KOPT-K1 (cell line): ENCODE results near the gene SAP30.
A peak's percentile ranks its signal among the peaks of the same experiment; 100 is the strongest.

Experiments used
- H3K27ac ChIP-seq: fragments of 200-600 bp; sonication (generic); 2 replicates; pipeline ENCODE4 v1.5.1; 2016; ENCODE audit warnings: antibody characterized with exemption, mild to moderate bottlenecking, low read depth, low read length; ENCODE audit not compliant: poor library complexity, severe bottlenecking
- H3K36me3 ChIP-seq: fragments of 200-600 bp; sonication (generic); 2 replicates; pipeline ENCODE4 v1.5.1; 2017; ENCODE audit warnings: antibody characterized with exemption, mild to moderate bottlenecking, low read length, moderate library complexity; ENCODE audit not compliant: insufficient read depth
- H3K9me3 ChIP-seq: fragments of 200-600 bp; sonication (generic); 2 replicates; pipeline ENCODE4 v1.5.1; 2017; ENCODE audit warnings: antibody characterized with exemption, low read length, mild to moderate bottlenecking; ENCODE audit not compliant: insufficient read depth, poor library complexity, severe bottlenecking

SAP30 gene

GRCh38 chr4:173370477-173371291 is at the start of gene SAP30:
Gene SAP30 (plus strand): TSS chr4:173370954. CDS start chr4:173371183, 229 bp downstream.
- Histone ChIP-seq H3K9me3 (no peaks in the 10 kb centered on the region), H3K36me3 (peaks cover 17% of the 10 kb centered on the region), H3K27ac (peak within 1 kb of the TSS; percentile 88)

DNA sequence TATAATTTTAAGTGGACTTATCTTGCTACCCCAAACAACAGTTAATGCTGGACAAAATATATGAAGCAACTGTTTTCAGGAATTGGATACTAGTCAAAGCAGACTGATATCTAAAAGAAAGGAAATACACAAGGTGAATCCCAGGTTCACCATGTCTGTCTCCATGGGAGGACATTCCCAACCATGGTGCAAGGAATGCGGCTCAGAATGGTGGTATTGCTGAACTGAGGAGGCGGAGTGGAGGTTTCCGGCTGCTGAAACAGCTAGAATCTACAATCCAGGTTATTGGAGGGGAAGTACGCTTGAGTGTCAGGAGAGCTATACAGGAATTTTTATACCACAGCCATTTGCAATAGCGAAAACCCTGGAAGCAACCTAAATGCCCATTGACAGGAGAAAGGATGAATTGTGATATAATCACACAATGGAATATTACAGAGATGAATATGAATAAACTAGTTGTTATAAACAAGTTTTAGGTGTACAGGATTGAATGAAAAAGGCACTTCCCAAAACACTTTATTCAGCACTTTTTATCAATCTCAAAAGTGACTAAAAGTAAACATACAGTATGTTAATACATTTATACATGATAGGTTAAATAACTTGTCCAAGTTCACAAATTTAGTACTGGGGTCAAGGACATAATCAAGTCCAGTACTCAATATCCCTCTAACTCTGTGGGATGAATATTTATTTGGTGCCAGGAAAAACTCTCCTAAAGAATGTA is 45.6 kb upstream of the SAP30 start:
- no peaks in the 10 kb centered on the region for H3K9me3 ChIP-seq
- H3K27ac ChIP-seq, result no peak overlapping the region
- peaks cover 89% of the 10 kb centered on the region for H3K36me3 ChIP-seq

DNA sequence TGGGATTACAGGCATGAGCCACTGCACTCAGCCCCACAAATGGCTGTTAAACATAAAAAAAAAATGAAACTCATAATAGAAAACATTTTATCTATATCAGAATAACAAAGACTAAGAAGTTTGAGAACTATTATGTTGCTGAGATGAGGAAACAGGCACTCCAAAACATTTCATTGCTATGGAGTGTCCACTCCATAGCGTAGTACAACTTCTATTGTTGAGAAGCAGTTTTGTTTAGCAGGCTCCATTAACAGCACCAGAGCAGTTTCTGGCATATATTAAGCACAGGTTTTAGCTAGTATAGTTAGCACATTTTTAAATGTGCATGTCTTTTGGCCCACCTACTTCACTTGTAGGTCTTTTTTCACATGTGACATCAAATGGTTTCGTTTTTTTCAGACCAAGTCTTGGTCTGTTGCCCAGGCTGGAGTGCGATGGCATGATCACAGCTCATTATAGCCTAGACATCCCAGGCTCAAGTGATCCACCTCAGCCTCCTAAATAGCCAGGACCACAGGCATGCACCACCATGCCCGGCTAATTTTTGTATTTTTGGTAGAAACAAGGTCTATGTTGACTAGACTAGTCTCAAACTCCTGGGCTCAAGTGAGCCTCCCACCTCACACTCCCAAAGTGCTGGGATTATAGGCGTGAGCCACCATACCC is 42.4 kb upstream of the SAP30 start:
- H3K36me3 ChIP-seq, result peaks cover 90% of the 10 kb centered on the region
- no peak overlapping the region for H3K27ac ChIP-seq
- H3K9me3 ChIP-seq, result no peaks in the 10 kb centered on the region

DNA sequence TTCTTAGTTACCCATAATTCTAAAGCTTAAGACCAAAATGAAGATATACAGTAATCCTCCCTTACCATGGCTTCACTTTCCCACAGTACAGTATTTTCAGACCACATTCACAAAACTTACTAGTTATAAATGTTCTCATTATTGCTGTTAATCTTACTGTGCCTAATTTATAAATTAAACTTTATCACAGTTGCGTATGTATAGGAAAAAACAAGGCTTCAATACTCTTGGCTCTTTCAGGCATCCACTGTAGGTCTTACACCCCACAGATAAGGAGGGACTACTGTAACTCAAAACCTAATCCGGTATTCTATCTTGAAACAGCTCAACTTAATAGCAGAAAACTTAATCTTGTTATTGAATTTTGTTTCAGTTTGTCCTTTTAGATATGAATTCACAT is 40.2 kb upstream of the SAP30 start:
- H3K36me3 ChIP-seq, result peaks cover 79% of the 10 kb centered on the region
- H3K27ac ChIP-seq, result no peak overlapping the region
- H3K9me3 ChIP-seq, result no peaks in the 10 kb centered on the region

DNA sequence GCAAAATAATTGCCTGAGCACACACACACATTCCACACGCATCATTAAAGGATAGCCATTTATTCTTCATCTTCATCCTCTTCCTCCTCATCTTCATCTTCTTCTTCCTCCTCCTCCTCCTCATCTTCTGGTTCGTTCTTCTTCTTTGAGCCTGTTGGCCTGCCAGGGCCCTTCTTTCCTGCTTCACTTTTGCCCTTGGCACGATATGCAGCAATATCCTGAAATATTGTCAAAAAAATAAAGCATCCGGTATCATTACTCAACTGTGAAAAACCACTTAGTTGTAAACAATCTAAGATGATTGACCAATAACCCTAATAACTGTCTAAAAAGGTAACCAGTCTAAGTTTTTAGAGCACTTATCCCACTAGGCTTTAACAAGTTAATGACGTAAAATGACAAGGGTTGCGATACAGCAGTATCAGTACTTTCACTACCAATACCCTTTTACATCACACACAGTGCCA is 38.7 kb upstream of the SAP30 start:
- H3K27ac ChIP-seq, result peak overlapping the region; percentile 99
- H3K36me3 ChIP-seq, result peaks cover 67% of the 10 kb centered on the region

DNA sequence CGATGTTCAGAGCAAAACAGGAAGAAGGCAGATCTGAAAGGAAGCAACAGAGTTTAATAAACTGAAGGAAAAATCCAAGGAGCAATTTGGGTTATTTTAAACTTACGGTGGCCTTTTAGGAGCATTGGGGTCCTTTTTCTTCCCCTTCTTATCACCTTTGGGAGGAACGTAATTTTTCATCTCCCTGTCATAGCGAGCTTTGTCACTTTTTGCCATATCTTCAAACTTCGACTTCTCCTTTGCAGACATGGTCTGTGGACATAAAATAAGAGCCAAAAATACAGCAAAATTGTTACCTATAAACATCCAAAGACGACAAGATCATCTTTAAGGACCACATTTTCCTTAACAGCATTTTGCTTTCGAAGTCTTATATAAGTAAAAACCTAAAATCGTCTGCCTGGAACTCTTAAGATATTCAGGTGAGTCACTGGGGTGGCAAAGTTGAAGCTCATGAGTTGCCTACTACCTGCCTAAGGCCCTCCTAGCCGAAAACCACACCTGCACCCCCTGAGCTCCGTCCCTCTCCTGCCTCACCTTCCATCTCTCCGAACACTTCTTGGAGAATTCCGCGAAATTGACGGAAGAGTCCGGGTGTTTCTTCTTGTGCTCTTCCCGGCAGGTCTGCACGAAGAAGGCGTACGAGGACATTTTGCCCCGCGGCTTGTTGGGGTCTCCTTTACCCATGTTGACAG is 37.6 kb upstream of the SAP30 start:
- Histone ChIP-seq H3K36me3 (peaks cover 58% of the 10 kb centered on the region), H3K9me3 (no peaks in the 10 kb centered on the region), H3K27ac (peak overlapping the region; percentile 99)

More for the DNA sequence above, 38.7 kb upstream of the SAP30 start:
- H3K9me3 ChIP-seq, result no peaks in the 10 kb centered on the region

GRCh38 chr4:173333658-173334084 is 37.1 kb upstream of the SAP30 start:
- no peaks in the 10 kb centered on the region for H3K9me3 ChIP-seq
- H3K36me3 ChIP-seq, result peaks cover 52% of the 10 kb centered on the region
- peak overlapping the region; percentile 99 for H3K27ac ChIP-seq

GRCh38 chr4:173334085-173334890 is 36.5 kb upstream of the SAP30 start, which contains the start of gene HMGB2:
Gene HMGB2 (minus strand): TSS chr4:173334358. CDS start chr4:173333649, 709 bp downstream.
- Histone ChIP-seq H3K27ac (peak within 1 kb of the TSS; percentile 99), H3K9me3 (no peaks in the 10 kb centered on the region), H3K36me3 (peaks cover 46% of the 10 kb centered on the region)

- Histone ChIP-seq H3K27ac (peak overlapping the region; percentile 99), H3K9me3 (no peaks in the 10 kb centered on the region)
These were observed 35.6 kb upstream of the SAP30 start for GRCh38 chr4:173334891-173335752.

DNA sequence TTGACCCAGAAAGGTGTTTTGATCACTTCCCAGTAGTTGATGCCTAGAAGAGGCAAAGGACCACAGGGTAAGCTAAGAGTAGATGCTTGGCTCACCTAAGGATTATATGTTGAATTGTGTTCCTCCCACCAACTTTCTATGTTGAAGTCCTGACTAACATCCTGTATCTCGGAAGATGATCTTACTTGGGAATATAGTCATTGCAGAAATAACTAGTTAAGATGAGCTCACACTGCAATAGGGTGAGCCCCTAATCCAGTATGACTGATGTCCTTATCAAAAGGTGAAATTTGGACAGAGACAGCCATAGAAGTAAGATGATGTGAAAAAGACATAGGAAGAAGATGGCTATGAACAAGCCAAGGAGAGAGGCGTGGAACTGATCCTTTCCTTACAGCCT is 33.3 kb upstream of the SAP30 start:
- peak overlapping the region; percentile 15 for H3K27ac ChIP-seq
- no peaks in the 10 kb centered on the region for H3K9me3 ChIP-seq
- peaks cover 14% of the 10 kb centered on the region for H3K36me3 ChIP-seq

More at GRCh38 chr4:173334891-173335752, 35.6 kb upstream of the SAP30 start:
- H3K36me3 ChIP-seq, result peaks cover 37% of the 10 kb centered on the region

DNA sequence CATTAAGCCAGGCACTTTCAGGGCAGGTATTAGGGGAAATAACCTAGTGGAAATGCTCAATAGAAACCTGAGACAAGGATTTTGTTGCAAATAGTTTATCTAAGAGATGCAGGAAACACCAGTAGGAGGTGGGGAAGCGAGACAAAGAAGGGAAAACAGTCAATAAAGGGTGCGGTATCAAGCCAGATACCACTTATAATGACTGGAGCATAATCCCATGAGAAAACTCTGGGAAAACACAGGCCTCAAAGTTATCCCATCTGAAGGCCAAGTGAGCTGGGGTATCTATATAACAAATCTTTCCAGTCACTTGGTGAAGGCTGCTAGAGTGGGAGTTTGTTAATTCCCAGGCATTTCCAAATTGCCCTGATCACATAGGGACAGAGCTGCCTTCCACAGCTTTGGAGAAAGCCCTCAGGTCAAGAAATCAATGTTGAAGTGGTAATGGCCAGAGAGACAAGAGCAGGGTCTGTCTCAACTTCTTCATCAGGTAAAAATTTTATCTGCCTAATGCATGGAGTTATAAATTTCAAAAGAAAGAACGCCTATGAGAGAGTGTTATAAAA is 26.8 kb upstream of the SAP30 start:
- no peaks in the 10 kb centered on the region for H3K9me3 ChIP-seq
- no peaks in the 10 kb centered on the region for H3K36me3 ChIP-seq
- no peak overlapping the region for H3K27ac ChIP-seq

GRCh38 chr4:173345648-173346047 is 25.1 kb upstream of the SAP30 start:
- no peaks in the 10 kb centered on the region for H3K36me3 ChIP-seq
- no peak overlapping the region for H3K27ac ChIP-seq
- H3K9me3 ChIP-seq, result no peaks in the 10 kb centered on the region

GRCh38 chr4:173346074-173346473 is 24.7 kb upstream of the SAP30 start:
- Histone ChIP-seq H3K36me3 (no peaks in the 10 kb centered on the region), H3K27ac (no peak overlapping the region), H3K9me3 (no peaks in the 10 kb centered on the region)
